Progenitor cell of endocrine pancreas (in vitro differentiated cells): Measurements from ENCODE around the gene TMEM165. TPM values are rescaled to one million over a fixed set of nuclear protein-coding genes. Genes with fewer than 3 reads are reported as not detected.

Experiments used
- DNase-seq: peaks from one replicate; pipeline ENCODE4 v3.0.0; 2021; ENCODE audit warnings: low spot score; ENCODE audit not compliant: unreplicated experiment
- H3K27ac Mint-ChIP-seq: 2 replicates; pipeline ENCODE4 v1.8.0; 2021; ENCODE audit warnings: mild to moderate bottlenecking, moderate library complexity, mixed read lengths
- H3K27me3 Mint-ChIP-seq: 2 replicates; pipeline ENCODE4 v1.8.0; 2021; ENCODE audit warnings: mixed read lengths
- H3K36me3 Mint-ChIP-seq: 2 replicates; pipeline ENCODE4 v1.8.0; 2022; ENCODE audit warnings: mixed read lengths; ENCODE audit not compliant: insufficient read depth
- H3K4me1 Mint-ChIP-seq: 2 replicates; pipeline ENCODE4 v1.8.0; 2021; ENCODE audit warnings: low read depth, mixed read lengths
- H3K4me3 Mint-ChIP-seq: 2 replicates; pipeline ENCODE4 v1.8.0; 2021; ENCODE audit warnings: low read depth, mild to moderate bottlenecking, moderate library complexity, mixed read lengths
- H3K9me3 Mint-ChIP-seq: 2 replicates; pipeline ENCODE4 v1.8.0; 2021; ENCODE audit warnings: low read depth, mixed read lengths
- CTCF ChIP-seq: fragments of 200-600 bp; sonication (generic); IDR thresholded peaks from one replicate; pipeline ENCODE4 v1.5.0; 2021; ENCODE audit warnings: antibody characterized with exemption, mild to moderate bottlenecking; ENCODE audit not compliant: unreplicated experiment
- total RNA-seq: library from RNA; stranded (reverse); gene quantifications from 2 replicates; pipeline ENCODE4 v1.2.1, GENCODE V29; 2021

The TMEM165 gene
- total RNA-seq, 1 donor from 2014 or later: 65.7 TPM

GRCh38 chr4:55380576-55380975 is 15.2 kb upstream of the TMEM165 start:
- H3K27me3 Mint-ChIP-seq: no peaks in the 10 kb centered on the region
- H3K27ac Mint-ChIP-seq: no peak overlapping the region
- H3K9me3 Mint-ChIP-seq: no peaks in the 10 kb centered on the region
- H3K4me3 Mint-ChIP-seq: no peak overlapping the region
- no peak for DNase-seq
- H3K36me3 Mint-ChIP-seq: no peaks in the 10 kb centered on the region
- peaks cover 1% of the 10 kb centered on the region for H3K4me1 Mint-ChIP-seq
- TF ChIP-seq CTCF: no peak

GRCh38 chr4:55381502-55381901 is 14.3 kb upstream of the TMEM165 start:
- peaks cover 8% of the 10 kb centered on the region for H3K4me1 Mint-ChIP-seq
- no peak for TF ChIP-seq CTCF
- no peaks in the 10 kb centered on the region for H3K36me3 Mint-ChIP-seq
- no peak overlapping the region for H3K27ac Mint-ChIP-seq
- no peak for DNase-seq
- H3K9me3 Mint-ChIP-seq: no peaks in the 10 kb centered on the region
- no peaks in the 10 kb centered on the region for H3K27me3 Mint-ChIP-seq
- no peak overlapping the region for H3K4me3 Mint-ChIP-seq

GRCh38 chr4:55382488-55383003 is 13.2 kb upstream of the TMEM165 start:
- H3K27me3 Mint-ChIP-seq: no peaks in the 10 kb centered on the region
- peaks cover 16% of the 10 kb centered on the region for H3K4me1 Mint-ChIP-seq
- TF ChIP-seq CTCF: no peak
- no peaks in the 10 kb centered on the region for H3K36me3 Mint-ChIP-seq
- H3K4me3 Mint-ChIP-seq: no peak overlapping the region
- H3K9me3 Mint-ChIP-seq: no peaks in the 10 kb centered on the region
- H3K27ac Mint-ChIP-seq: no peak overlapping the region
- DNase-seq: no peak

- Mint-ChIP-seq H3K4me1 (peaks cover 17% of the 10 kb centered on the region), H3K36me3 (no peaks in the 10 kb centered on the region), H3K4me3 (no peak overlapping the region), H3K9me3 (no peaks in the 10 kb centered on the region), H3K27me3 (no peaks in the 10 kb centered on the region), H3K27ac (peak overlapping the region; percentile 43)
- DNase-seq: no peak
- no peak for TF ChIP-seq CTCF
Measured at GRCh38 chr4:55385201-55385649, 10.5 kb upstream of the TMEM165 start.

- TF ChIP-seq CTCF: no peak
- Mint-ChIP-seq H3K27ac (no peak overlapping the region), H3K36me3 (no peaks in the 10 kb centered on the region), H3K27me3 (no peaks in the 10 kb centered on the region), H3K9me3 (no peaks in the 10 kb centered on the region), H3K4me1 (peaks cover 17% of the 10 kb centered on the region), H3K4me3 (no peak overlapping the region)
- no peak for DNase-seq
Measured at GRCh38 chr4:55386073-55386472, 9.7 kb upstream of the TMEM165 start.
